Activated CD8-positive, alpha-beta T cell treated with anti-CD3 and anti-CD28 coated beads for 36 hours (primary cell): ENCODE measurements around the gene GLYAT. TPM values are rescaled to one million over a fixed set of nuclear protein-coding genes. Genes with fewer than 3 reads are reported as not detected.

Source experiments
- ATAC-seq: fragments of 200-7000 bp; cut with Tn5 transposase; one replicate; pipeline ENCODE4 v1.10.0; 2021; ENCODE audit warnings: mild to moderate bottlenecking, moderate library complexity
- CTCF ChIA-PET: fragments of 350-600 bp; sonication (Branson Sonifier 250); formaldehyde crosslinking; loops from one replicate; lab custom pipeline; 2021; ENCODE audit warnings: antibody characterized with exemption; lab: Charles Lee
- POLR2A ChIA-PET: fragments of 350-600 bp; sonication (Branson Sonifier 250); formaldehyde crosslinking; loops from one replicate; lab custom pipeline; 2021; ENCODE audit warnings: antibody characterized with exemption; lab: Charles Lee
- DNase-seq: peaks from one replicate; pipeline ENCODE4 v3.0.0-alpha.2; 2020
- H3K27ac Mint-ChIP-seq: one replicate; pipeline ENCODE4 v1.8.0; 2021; ENCODE audit warnings: mild to moderate bottlenecking, mixed read lengths
- H3K27me3 Mint-ChIP-seq: one replicate; pipeline ENCODE4 v1.8.0; 2021; ENCODE audit warnings: mixed read lengths
- H3K36me3 Mint-ChIP-seq: one replicate; pipeline ENCODE4 v1.8.0; 2021; ENCODE audit warnings: low read depth, mixed read lengths
- H3K4me1 Mint-ChIP-seq: one replicate; pipeline ENCODE4 v1.8.0; 2021; ENCODE audit warnings: low read depth, mixed read lengths
- H3K4me3 Mint-ChIP-seq: one replicate; pipeline ENCODE4 v1.8.0; 2021; ENCODE audit warnings: mild to moderate bottlenecking, moderate library complexity, mixed read lengths
- H3K9me3 Mint-ChIP-seq: one replicate; pipeline ENCODE4 v1.8.0; 2021; ENCODE audit warnings: mixed read lengths
- intact Hi-C: fragments of 100-400 bp; cut with micrococcal nuclease; formaldehyde crosslinking; loops from one replicate; pipeline ENCODE4 v1.10.0; 2022
- total RNA-seq, 2 experiments: library from RNA; stranded (reverse); gene quantifications; one replicate each; pipeline ENCODE4 v1.2.3, GENCODE V29; 2021
- TF ChIP-seq, protein P1 (sequence below): fragments of 200-600 bp; IDR thresholded peaks from one replicate; pipeline ENCODE4 v1.8.0; 2022; ENCODE audit warnings: antibody characterized with exemption, mild to moderate bottlenecking

The GLYAT gene, protein sequence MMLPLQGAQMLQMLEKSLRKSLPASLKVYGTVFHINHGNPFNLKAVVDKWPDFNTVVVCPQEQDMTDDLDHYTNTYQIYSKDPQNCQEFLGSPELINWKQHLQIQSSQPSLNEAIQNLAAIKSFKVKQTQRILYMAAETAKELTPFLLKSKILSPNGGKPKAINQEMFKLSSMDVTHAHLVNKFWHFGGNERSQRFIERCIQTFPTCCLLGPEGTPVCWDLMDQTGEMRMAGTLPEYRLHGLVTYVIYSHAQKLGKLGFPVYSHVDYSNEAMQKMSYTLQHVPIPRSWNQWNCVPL
- not detected for total RNA-seq

DNA sequence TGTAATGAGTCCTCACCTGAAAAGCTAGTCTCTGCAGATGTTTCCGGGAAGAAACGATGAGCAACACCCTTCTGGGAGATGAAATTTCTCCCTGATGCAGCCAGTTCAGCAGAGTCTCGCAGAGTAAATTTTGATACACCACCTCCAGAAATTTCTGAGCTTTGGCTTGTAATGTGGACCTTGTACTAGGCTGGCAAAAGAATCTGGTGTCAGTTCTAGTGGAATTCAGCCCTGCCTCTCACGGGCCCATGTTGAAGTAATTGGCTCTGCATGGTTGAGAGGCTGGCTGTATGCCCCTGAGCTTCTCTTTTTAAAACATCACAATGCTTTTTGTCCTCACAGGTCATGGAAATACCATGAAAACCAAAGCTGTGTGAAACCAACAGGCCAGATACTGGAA is at the start of gene GLYAT:
TSS of gene GLYAT (minus strand) at position 125 of the 400 bp plus-strand sequence. CDS start 7,447 bp downstream, outside the sequence.
- ChIA-PET CTCF (interaction anchor here (0.9 to 1.1 kb wide), 2 partner anchors 11 to 57 kb away, joined by 3 read pairs; no protein-coding TSS in a partner anchor), POLR2A (no interaction called here)
- ATAC-seq (no peak), DNase-seq (no peak)
- Mint-ChIP-seq H3K4me1 (peaks cover 22% of the 10 kb centered on the region), H3K9me3 (no peaks in the 10 kb centered on the region), H3K36me3 (peaks cover 3% of the 10 kb centered on the region), H3K27ac (no peak within 1 kb of the TSS), H3K4me3 (no peak within 1 kb of the TSS), H3K27me3 (no peaks in the 10 kb centered on the region)
- intact Hi-C loops: no loop called here
- TF ChIP-seq, protein P1, sequence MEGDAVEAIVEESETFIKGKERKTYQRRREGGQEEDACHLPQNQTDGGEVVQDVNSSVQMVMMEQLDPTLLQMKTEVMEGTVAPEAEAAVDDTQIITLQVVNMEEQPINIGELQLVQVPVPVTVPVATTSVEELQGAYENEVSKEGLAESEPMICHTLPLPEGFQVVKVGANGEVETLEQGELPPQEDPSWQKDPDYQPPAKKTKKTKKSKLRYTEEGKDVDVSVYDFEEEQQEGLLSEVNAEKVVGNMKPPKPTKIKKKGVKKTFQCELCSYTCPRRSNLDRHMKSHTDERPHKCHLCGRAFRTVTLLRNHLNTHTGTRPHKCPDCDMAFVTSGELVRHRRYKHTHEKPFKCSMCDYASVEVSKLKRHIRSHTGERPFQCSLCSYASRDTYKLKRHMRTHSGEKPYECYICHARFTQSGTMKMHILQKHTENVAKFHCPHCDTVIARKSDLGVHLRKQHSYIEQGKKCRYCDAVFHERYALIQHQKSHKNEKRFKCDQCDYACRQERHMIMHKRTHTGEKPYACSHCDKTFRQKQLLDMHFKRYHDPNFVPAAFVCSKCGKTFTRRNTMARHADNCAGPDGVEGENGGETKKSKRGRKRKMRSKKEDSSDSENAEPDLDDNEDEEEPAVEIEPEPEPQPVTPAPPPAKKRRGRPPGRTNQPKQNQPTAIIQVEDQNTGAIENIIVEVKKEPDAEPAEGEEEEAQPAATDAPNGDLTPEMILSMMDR: no peak

DNA sequence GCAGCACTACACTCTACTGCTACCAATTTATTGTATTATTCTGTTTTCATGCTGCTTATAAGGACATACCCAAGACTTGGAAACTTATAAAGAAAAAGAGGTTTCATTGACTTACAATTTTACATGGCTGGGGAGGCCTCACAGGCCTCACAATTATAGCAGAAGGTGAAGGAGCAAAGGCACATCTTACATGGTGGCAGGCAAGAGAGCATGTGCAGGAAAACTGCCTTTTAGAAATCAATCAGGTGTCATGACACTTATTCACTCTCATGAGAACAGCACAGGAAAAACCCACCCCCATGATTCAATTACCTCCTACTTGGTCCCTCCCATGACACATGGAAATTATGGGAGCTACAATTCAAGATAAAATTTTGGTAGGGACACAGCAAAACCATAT is 49.6 kb upstream of the GLYAT start:
- H3K4me3 Mint-ChIP-seq: no peak overlapping the region
- ChIA-PET CTCF (no interaction called here), POLR2A (no interaction called here)
- ATAC-seq: no peak
- TF ChIP-seq, protein P1: no peak
- no peaks in the 10 kb centered on the region for H3K4me1 Mint-ChIP-seq
- H3K27me3 Mint-ChIP-seq: no peaks in the 10 kb centered on the region
- no peaks in the 10 kb centered on the region for H3K36me3 Mint-ChIP-seq
- intact Hi-C loops: loop anchor here (10.0 kb wide), 1 partner anchor 67 kb away; no protein-coding TSS in a partner anchor
- peaks cover 5% of the 10 kb centered on the region for H3K9me3 Mint-ChIP-seq
- DNase-seq: no peak
- H3K27ac Mint-ChIP-seq: no peak overlapping the region

DNA sequence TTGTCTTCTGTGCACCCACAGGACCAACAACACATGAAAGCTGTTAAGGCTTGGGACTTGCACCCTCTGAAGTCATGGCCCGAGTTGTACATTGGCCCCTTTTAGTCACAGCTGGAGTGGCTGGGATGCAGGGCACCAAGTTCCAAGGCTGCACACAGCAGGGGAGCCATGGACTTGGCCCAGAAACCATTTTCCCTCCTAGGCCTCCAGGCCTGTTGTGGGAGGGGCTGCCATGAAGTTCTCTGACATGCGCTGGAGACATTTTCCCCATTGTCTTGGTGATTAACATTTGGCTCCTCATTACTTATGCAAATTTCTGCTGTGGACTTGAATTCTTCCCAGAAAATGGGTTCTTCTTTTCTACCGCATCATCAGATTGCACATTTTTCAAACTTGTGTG is 48.8 kb upstream of the GLYAT start:
- ATAC-seq: no peak
- no peak overlapping the region for H3K4me3 Mint-ChIP-seq
- no peaks in the 10 kb centered on the region for H3K4me1 Mint-ChIP-seq
- ChIA-PET CTCF (interaction anchor here (2.1 kb wide), 1 partner anchor 8 kb away, joined by 7 read pairs; no protein-coding TSS in a partner anchor), POLR2A (no interaction called here)
- H3K9me3 Mint-ChIP-seq: peaks cover 5% of the 10 kb centered on the region
- DNase-seq: no peak
- TF ChIP-seq, protein P1: no peak
- no peaks in the 10 kb centered on the region for H3K36me3 Mint-ChIP-seq
- intact Hi-C loops: loop anchor here (10.0 kb wide), 1 partner anchor 66 kb away; no protein-coding TSS in a partner anchor
- H3K27me3 Mint-ChIP-seq: no peaks in the 10 kb centered on the region
- no peak overlapping the region for H3K27ac Mint-ChIP-seq

DNA sequence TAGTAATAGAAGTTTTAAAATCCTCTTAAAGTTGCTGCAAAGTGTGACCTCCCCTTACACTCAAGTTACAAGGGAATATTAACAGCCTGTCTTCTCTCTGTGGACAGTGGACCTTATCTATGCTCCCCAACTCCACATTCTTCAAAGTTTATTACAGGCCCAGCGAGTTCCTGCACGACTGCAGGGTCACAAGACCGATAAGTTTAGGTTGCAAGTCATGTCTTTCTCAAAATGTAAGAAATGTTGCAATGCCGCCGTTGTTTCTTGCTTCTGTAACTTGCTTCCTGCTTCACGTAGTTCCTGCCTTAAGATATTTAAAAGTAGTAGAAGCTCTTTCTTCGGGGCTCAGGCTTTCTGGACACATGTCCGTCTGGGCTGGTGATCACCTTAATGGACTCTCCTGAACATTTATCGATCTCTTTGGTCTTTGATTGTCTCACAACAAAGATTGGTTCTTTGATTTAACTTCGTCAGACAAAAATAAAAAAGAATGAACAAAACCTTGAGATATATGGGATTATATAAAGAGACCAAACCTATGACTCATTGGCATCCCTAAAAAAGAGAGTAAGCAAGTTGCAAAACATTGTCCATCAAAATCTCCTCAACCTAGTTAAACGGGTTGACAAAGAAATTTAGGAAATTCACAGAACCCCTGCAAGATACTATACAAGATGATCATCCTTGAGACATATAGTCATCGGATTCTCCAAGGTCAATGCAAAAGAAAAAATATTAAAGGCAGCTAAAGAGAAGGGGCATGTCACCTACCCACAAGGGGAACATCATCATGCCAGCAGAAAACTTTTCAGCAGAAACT is 45.4 kb upstream of the GLYAT start:
- intact Hi-C loops: no loop called here
- no peak overlapping the region for H3K27ac Mint-ChIP-seq
- DNase-seq (no peak), ATAC-seq (no peak)
- no peaks in the 10 kb centered on the region for H3K36me3 Mint-ChIP-seq
- ChIA-PET CTCF (no interaction called here), POLR2A (interaction anchor here (0.7 kb wide), 1 partner anchor 136 kb away, joined by 3 read pairs; no protein-coding TSS in a partner anchor)
- peaks cover 5% of the 10 kb centered on the region for H3K9me3 Mint-ChIP-seq
- H3K27me3 Mint-ChIP-seq: peaks cover 3% of the 10 kb centered on the region
- H3K4me3 Mint-ChIP-seq: no peak overlapping the region
- TF ChIP-seq, protein P1: no peak
- H3K4me1 Mint-ChIP-seq: no peaks in the 10 kb centered on the region
